ENCODE measurements around the gene CCDC170.

CCDC170 gene

GRCh38 chr6:151663559-151663958, 169.7 kb downstream of the CCDC170 start:
- DNase-seq = no peak

GRCh38 chr6:151664390-151664789, 170.6 kb downstream of the CCDC170 start:
- no peak for DNase-seq

GRCh38 chr6:151665329-151665728, 171.5 kb downstream of the CCDC170 start:
- DNase-seq = no peak

GRCh38 chr6:151666526-151666925, 172.7 kb downstream of the CCDC170 start:
- DNase-seq = no peak

GRCh38 chr6:151669208-151669560, 175.4 kb downstream of the CCDC170 start:
- DNase-seq = no peak

GRCh38 chr6:151670116-151670515, 176.3 kb downstream of the CCDC170 start:
- no peak for DNase-seq
